ENCODE measurements around the gene MRPL49.

DNA sequence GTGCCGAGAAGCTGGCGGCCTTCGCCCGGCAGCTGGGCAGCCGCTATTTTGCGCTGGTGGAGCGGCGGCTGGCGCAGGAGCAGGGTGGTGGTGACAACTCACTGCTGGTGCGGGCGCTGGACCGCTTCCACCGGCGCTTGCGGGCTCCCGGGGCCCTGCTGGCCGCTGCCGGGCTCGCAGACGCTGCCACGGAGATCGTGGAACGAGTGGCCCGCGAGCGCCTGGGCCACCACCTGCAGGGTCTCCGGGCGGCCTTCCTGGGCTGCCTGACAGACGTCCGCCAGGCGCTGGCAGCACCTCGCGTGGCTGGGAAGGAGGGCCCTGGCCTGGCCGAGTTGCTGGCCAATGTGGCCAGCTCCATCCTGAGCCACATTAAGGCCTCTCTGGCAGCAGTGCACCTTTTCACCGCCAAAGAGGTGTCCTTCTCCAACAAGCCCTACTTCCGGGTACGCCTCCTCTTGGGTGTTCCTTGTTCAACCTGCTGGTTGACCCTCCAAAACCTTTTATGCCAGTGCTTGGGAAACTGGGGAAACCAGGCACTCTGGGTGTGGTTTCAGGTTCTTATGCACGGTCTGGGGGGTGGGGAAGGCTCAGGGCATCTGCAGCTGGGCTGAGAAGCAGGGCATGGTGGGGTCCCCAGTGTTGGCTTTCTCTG, 13.5 kb upstream of the MRPL49 start:
- TF ChIP-seq, protein P1, sequence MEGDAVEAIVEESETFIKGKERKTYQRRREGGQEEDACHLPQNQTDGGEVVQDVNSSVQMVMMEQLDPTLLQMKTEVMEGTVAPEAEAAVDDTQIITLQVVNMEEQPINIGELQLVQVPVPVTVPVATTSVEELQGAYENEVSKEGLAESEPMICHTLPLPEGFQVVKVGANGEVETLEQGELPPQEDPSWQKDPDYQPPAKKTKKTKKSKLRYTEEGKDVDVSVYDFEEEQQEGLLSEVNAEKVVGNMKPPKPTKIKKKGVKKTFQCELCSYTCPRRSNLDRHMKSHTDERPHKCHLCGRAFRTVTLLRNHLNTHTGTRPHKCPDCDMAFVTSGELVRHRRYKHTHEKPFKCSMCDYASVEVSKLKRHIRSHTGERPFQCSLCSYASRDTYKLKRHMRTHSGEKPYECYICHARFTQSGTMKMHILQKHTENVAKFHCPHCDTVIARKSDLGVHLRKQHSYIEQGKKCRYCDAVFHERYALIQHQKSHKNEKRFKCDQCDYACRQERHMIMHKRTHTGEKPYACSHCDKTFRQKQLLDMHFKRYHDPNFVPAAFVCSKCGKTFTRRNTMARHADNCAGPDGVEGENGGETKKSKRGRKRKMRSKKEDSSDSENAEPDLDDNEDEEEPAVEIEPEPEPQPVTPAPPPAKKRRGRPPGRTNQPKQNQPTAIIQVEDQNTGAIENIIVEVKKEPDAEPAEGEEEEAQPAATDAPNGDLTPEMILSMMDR (IDR thresholded peaks at IDR 0.05), result no peak
- TF ChIP-seq EZH2 (IDR thresholded peaks at IDR 0.05) (no peak), EZH2phosphoT487 (IDR thresholded peaks at IDR 0.05) (no peak)
